OCI-M1 (cell line): ENCODE measurements around the gene SUMO3.

Source experiments
- DNase-seq: peaks from one replicate; lab custom pipeline; 2025; lab: John Stamatoyannopoulos, UW

SUMO3 gene

GRCh38 chr21:44817914-44818639, at the start of gene SUMO3:
SUMO3 (minus strand) TSS chr21:44818062; CDS start chr21:44817968, 94 bp downstream.
- peak; percentile 95 for DNase-seq

- no peak for DNase-seq
These were observed 49.6 kb upstream of the SUMO3 start for GRCh38 chr21:44867464-44867863.

GRCh38 chr21:44866780-44867179, 48.9 kb upstream of the SUMO3 start:
- peak; percentile 40 for DNase-seq

GRCh38 chr21:44865561-44866280, 47.9 kb upstream of the SUMO3 start:
- DNase-seq, result peak; percentile 45

GRCh38 chr21:44862869-44863685, 45.2 kb upstream of the SUMO3 start:
- no peak for DNase-seq

- DNase-seq, result no peak
These were observed 40.9 kb upstream of the SUMO3 start for GRCh38 chr21:44858791-44859190.

GRCh38 chr21:44858291-44858690, 40.4 kb upstream of the SUMO3 start:
- no peak for DNase-seq

- DNase-seq, result no peak
These were observed 39.4 kb upstream of the SUMO3 start for GRCh38 chr21:44857127-44857892.

GRCh38 chr21:44856131-44856530, 38.3 kb upstream of the SUMO3 start:
- no peak for DNase-seq

- no peak for DNase-seq
These were observed 37.7 kb upstream of the SUMO3 start for GRCh38 chr21:44855572-44855971.

- DNase-seq, result peak; percentile 100
These were observed 37.0 kb upstream of the SUMO3 start for GRCh38 chr21:44854664-44855446.

GRCh38 chr21:44854391-44854663, 36.5 kb upstream of the SUMO3 start:
- DNase-seq, result peak; percentile 99

GRCh38 chr21:44853601-44854390, 35.9 kb upstream of the SUMO3 start:
- no peak for DNase-seq

GRCh38 chr21:44850905-44851657, 33.2 kb upstream of the SUMO3 start:
- no peak for DNase-seq

- DNase-seq, result no peak
These were observed 32.4 kb upstream of the SUMO3 start for GRCh38 chr21:44850208-44850800.

- DNase-seq, result no peak
These were observed 31.8 kb upstream of the SUMO3 start for GRCh38 chr21:44849616-44850130.

GRCh38 chr21:44848821-44849521, 31.1 kb upstream of the SUMO3 start:
- DNase-seq, result no peak

GRCh38 chr21:44847261-44848056, 29.6 kb upstream of the SUMO3 start:
- DNase-seq, result no peak
